Hematopoietic multipotent progenitor cell treated with erythropoietin and hydrocortisone succinate and interleukin-3 and kit ligand, for 17 days (in vitro differentiated cells): Measurements from ENCODE around the gene ACY1.

ENCODE experiments used
- DNase-seq: peaks from one replicate; pipeline ENCODE4 v3.0.0-alpha.2; 2015; ENCODE audit warnings: low spot score

Gene ACY1

DNA sequence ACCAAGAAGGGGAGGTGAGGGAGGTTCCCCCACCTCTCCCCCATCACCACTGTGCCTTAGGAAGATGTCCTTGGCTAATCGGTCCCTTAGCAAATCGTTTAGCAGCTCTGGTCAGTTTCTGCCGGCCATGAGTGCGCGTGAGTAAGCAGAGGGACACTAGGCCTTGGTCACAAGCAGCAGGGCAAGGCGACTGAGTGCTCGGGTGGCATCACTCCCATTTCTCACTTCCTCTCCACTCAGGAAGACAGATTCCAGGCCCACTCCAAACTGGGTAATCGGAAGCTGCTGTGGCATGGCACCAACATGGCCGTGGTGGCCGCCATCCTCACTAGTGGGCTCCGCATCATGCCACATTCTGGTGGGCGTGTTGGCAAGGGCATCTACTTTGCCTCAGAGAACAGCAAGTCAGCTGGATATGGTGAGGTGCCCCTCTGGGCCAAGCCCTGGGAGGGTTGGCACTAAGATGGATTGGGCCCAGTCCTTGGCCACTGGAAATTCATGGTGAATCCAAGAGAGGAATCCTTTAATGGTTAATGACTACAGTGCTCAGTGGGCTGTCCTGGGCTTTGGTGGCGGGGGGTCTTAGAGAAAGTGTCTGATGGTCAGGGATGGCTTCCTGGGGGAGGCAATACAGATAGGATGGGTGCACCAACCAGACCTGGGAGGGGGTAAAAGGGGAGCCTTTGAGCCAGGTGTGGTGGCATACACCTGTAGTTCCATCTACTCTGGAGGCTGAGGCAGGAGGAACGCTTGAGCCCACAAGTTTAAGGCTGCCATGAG, 37.2 kb upstream of the ACY1 start:
- no peak for DNase-seq

DNA sequence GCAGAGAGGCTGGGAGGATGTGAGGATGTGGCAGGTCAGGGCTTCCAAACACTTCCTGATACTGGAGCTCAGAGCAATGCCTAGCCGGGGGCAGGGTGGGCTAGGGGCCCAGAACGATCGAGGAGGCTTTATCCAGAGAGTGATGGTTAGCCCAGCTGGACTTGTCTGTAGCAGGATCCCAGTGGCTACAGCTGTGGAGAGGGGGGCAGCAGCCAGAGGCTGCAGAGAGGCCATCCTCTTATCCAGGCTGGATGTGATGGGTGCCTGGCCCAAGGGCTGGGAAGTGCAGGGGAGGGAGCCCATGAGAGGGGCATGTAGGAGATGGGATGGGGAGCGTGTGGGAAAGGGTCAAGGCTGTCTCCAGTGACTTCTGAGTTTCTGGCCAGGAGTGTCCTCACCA, 36.5 kb upstream of the ACY1 start:
- DNase-seq = no peak

DNA sequence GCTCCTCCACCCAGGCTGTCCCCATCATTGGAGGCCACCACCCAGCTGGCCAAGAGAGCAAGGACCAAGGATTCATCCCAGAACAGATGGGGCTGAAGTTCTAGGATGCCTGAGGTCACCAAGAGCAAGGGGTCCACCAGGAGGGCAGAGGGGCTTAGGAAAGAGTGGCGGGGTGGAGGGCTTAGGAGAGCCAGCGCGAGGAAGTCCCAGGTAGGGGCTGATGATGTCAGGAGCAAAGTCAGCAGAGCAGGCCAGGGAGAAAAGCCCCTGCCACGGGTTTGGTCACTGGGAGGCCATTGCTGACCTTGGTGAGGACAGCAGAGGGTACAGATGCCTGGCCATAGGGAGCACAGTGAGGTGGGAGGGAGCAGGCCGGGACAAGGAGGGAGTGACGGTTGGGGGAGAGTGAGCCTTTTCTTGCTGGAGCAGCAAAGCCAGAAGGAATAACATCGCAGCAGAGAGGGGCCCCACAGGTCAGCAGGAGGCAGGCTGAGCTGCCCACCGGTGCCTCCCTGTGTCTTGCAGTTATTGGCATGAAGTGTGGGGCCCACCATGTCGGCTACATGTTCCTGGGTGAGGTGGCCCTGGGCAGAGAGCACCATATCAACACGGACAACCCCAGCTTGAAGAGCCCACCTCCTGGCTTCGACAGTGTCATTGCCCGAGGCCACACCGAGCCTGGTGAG, 36.0 kb upstream of the ACY1 start:
- no peak for DNase-seq

DNA sequence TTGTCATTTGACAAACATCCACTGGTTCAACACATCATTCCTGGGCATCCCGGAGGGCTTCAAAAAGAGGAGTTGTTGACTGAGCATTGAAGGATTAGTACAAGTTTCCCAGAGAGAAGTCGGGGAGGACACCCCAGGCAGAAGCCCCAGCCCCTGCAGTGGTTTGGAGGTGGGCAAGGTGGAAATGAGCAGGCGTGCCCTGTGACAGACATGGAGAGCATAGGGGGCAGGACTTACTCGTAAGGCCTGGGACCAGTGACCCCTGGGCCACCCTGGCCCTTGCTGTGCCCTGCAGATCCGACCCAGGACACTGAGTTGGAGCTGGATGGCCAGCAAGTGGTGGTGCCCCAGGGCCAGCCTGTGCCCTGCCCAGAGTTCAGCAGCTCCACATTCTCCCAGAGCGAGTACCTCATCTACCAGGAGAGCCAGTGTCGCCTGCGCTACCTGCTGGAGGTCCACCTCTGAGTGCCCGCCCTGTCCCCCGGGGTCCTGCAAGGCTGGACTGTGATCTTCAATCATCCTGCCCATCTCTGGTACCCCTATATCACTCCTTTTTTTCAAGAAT, 35.2 kb upstream of the ACY1 start:
- DNase-seq = no peak

DNA sequence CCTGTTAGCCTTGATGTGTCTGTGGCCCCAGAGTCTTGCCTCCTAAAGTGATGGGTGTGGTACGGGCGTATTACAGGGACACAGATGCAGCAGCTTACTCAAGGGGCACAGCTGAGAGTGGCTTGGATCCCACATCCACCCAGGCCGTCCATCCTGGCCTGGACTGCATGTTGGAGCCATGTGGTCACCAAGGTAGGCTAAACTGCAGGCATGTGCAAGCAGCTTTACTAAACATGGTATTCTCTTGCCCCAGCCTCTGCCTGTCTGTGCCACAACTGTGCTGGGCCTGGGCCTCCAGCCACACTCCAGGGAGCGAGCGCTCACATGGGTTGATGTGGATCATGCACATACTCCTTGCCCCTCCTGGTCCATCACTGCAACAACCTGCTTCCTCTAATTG, 34.2 kb upstream of the ACY1 start:
- DNase-seq = no peak

DNA sequence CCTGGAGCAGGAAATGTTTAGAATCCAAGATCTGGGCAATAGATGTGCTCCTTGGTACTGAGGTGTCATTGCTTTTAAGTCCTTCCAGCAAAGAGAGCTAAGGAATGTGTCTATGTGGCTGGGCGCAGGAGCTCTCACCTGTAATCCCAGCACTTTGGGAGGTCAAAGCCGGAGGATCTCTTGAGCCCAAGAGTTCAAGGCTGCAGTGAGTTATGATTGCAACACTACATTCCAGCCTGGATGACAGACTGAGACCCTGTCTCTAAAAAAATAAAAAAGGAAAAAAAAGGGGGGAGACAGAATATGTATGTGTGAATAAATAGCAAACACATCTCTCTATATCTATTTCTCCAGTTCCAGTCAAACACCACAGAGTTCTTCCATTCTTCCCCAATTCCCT, 32.4 kb upstream of the ACY1 start:
- no peak for DNase-seq

DNA sequence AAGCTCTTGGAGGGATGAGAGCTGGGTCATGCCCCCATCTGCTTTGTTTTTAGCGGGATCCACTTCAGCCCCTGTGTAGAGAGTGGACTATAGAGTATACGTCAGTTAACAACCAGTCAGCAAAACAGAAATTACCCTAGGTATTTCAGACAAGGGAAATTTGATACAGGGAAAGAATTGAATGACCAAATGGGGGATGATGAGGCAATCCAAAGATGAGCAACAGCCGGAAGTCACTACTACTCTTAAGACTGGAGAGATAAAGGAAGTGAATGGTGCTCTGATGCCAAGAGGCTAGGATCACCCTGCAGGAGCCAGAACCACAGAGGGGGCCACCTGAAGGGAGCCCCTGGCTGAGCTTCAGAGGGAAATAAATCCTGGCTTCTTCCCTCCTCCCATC, 29.9 kb upstream of the ACY1 start:
- no peak for DNase-seq

DNA sequence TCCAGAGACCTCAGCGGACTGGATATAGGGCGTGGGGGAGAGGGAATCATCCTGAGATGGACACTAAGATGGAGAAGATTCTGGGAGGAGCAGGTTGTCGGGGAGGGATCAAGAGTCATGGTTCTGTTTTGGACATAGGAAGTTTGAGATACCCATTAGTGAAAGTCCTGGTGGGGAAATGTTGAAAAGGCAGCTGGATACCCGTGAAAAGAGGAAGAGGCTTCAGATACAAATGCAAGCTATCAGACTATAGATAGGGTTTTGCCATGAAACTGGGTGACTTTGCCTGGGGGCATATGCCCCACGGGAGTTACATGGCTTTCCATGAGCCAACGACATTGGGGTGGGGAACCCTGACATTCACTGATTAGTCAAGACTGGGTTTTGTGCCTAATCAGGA, 29.2 kb upstream of the ACY1 start:
- DNase-seq = no peak

DNA sequence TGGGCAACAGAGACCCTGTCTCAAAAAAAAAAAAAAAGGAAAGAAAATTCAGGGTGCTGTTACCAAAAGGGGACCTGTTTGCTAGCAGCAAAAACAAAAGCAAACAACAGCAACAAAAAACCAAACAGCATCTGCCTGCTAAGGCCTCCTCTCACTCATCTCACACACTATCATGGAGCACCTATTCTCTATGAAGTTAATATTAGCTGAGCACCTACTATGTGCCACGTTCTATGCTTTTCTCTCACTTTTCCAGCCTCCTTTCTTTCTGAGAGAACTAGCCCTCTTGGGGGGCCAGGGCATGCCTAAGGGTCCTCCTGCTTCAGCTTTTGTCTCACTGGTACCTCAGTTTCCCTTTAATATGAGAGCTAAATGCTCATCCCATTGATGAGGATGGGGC, 28.6 kb upstream of the ACY1 start:
- DNase-seq = no peak

DNA sequence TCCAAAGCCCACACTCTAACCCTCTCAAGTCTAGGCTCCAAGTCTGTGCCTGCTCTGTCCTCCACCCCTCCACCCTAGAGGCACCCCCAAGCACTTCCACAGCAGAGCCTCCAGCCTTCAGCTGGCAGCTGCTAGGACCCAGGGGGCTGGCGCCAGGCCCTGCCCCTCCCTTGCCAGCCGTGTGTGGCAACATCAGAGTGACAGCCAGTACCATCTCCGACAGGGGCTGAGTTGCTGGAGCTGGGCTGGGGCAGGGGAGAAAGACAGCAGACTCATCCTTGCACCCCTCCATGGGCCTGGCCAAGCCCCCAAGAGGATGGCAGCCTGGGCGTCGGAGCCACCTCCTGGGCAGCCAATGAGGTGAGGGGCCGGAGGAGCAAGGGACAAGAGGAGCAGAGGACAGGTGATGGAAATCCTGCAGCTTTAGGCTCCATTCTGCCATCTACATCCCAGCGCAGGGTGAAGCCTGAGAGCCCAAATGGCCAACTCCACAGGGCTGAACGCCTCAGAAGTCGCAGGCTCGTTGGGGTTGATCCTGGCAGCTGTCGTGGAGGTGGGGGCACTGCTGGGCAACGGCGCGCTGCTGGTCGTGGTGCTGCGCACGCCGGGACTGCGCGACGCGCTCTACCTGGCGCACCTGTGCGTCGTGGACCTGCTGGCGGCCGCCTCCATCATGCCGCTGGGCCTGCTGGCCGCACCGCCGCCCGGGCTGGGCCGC, 28.0 kb upstream of the ACY1 start, which contains the start of gene GPR62:
Gene GPR62, plus strand, starts transcription at position 207 of the 718 bp plus-strand sequence. Its CDS starts 272 bp downstream, at position 479.
- no peak for DNase-seq

DNA sequence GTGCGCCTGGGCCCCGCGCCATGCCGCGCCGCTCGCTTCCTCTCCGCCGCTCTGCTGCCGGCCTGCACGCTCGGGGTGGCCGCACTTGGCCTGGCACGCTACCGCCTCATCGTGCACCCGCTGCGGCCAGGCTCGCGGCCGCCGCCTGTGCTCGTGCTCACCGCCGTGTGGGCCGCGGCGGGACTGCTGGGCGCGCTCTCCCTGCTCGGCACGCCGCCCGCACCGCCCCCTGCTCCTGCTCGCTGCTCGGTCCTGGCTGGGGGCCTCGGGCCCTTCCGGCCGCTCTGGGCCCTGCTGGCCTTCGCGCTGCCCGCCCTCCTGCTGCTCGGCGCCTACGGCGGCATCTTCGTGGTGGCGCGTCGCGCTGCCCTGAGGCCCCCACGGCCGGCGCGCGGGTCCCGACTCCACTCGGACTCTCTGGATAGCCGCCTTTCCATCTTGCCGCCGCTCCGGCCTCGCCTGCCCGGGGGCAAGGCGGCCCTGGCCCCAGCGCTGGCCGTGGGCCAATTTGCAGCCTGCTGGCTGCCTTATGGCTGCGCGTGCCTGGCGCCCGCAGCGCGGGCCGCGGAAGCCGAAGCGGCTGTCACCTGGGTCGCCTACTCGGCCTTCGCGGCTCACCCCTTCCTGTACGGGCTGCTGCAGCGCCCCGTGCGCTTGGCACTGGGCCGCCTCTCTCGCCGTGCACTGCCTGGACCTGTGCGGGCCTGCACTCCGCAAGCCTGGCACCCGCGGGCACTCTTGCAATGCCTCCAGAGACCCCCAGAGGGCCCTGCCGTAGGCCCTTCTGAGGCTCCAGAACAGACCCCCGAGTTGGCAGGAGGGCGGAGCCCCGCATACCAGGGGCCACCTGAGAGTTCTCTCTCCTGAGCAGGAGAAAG, 27.2 kb upstream of the ACY1 start:
- no peak for DNase-seq

DNA sequence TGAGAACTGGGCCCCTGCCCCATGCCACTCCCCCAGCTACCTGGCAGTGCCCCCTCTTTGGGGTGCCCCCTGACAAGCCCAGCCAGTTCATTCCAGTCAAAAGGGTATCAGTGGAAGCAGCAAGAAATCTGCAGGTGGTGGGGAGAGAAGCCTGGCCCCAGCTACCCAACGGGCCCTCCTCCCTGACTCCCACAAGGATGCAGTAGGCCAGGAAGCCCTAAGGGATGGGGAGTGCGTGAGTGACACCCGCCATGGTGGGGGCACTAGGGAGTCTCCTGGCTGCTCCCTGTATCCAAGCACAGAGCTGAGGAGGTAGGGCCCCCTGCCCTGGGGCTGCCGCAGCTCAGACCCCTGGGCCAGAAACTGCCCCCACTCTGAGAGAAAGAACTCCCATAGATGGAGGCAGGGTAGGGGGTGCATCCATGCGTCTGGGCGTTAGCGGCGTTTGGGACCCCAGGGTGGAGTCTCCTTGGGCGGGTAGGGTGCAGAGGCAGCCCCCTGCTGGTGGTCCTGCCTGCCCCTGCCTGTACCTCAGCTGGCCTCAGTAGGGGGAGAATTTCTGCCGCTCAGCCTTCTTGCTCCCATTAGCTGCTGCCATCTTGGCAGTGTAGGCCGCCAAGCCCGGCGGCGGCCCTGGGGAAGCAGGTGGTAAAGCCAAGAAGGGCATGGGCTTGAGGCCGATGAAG, 25.7 kb upstream of the ACY1 start:
- DNase-seq = no peak

DNA sequence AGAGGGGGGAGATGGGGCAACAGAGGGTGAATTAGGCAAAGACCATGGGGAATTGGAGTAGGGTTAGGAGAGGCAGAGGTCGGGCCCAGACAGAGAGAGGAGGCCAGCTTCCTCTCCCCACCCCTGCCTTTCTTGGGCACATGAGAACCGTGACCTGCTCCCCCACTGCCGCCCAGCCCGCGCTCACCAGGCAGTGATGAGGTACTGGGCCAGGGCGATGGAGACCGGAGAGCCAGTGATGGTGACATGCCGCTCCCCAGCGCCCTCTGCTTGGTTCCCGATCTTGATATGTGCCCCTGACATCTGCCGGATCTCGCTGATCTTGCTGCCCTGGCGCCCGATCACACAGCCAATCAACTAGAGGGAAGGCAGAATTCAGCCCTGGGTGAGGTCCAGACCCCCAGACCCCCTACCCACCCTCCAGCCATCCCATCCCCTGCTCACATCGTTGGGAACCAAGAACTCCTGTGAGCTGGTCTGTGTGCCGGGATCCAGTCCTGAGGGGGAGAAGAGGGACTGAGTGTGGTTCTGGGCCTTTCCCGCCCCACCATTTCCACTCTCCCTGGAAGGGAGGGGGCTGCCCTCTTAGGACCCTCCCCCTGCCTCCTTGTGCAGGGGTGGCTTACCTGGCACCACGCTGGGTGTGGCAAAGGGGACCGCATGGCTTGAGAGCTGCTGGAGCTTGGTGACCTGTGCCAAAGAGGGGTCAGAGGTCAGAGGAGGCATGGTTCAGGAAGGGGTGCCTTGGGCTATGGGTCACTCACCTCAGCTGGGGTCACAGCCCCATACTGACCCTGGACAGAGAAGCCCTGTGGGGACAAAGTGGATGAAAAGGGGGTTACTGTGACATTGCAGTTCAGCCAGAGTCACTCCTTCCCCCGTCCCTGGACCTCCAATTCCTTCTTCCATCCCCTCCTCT, 24.5 kb upstream of the ACY1 start:
- DNase-seq = no peak

DNA sequence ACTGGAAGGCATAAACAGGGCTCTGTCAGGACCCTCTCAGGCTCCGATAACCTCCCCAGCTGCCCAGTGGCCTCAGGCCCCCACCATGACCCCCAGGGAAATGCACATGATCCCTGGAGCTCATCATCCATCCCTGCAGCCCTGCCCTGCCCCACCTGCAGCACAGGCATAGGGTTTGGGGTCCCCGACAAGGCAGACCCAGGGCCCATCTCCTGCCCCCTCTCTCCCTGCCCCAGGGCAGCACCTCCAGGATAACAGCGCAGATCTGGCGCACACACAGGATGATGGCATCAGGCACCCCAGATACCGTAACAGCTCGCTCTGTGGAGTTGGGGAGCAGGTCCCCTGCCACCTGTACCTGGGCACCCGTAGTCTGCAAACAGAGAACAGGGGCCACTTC, 23.7 kb upstream of the ACY1 start:
- DNase-seq = no peak

DNA sequence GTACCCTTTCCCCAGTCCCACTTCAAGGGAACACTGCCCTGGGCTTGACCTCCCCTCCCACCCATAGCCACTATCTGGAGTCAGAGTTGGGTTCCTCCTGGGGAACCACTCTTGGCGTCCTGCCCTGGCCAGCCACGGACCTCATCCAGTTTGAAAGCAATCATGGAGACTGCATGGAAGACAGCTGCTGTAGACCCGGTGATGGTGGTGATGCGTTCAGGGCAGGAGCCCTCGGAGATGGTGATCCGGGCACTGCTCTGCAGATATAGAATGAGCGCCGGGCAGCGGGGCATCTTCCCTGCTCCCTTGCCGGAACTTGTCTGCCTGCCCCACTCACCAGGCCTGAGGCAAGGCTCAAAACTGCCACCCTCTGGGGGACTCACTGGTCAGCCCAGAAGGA, 22.9 kb upstream of the ACY1 start:
- no peak for DNase-seq

DNA sequence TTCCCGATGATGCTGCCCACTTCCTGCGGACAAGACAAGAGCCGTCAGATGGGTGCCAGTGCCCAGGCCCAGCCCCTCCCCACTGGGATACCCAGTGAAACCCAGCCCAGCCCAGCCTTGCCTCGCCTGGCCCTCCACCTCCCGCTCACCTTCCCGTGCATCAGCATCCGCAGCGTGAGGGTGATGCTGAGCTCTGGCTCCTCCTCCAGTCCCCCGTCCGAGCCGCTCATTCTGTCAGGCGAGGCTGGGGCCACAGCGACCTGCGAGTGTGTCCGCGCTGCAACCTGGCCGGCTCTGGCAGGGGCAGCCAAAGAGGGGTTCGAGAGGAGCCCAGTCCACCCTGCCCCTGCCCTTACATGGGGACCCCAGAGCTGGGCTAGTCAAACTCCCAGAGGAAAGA, 22.3 kb upstream of the ACY1 start:
- no peak for DNase-seq

DNA sequence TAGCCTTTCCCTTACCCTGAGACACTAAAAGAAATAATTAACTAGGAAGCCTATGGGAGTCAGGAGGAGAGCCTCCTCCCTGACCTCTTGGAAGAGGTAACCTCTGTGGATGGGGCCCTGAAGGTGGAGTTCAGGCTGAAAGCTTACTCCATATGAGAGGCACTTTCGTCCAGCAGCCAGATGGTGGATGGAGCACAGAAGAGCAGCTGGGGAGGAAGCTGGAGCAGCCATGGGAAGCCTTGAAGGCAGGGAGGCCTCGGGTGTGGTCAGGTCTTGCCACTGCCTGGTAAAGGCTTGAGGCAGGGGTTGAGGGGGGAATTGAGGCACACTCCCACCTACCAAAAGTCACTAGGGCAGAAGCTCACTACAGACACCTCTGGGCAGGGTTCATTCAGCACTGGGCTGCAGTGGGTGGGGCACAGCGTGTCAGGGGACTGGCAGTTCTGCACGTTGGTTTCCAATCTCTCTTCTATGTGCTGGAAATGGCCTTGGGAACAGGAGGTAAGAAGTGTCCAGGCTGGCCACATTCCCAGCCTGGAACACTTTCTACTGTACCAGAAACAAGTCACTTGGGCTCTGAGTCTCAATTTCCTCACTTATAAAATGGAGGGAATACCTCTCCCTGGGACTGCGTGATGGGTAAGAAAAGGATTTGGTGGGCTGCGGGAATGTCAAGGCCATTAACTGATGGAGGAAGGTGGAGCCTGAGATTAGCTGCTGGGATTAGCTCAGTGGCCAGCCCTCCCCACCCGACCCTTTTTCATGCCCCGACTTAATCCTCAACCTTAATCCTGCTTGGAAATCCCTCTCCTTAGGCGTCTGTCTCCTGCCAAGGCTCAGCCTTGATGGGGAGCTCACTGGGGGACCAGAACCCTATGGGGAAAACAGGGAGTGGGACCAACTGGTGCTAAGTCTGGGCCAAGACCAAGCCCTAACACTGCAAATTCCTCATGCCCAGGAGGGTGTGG, 21.4 kb upstream of the ACY1 start:
- DNase-seq = no peak

DNA sequence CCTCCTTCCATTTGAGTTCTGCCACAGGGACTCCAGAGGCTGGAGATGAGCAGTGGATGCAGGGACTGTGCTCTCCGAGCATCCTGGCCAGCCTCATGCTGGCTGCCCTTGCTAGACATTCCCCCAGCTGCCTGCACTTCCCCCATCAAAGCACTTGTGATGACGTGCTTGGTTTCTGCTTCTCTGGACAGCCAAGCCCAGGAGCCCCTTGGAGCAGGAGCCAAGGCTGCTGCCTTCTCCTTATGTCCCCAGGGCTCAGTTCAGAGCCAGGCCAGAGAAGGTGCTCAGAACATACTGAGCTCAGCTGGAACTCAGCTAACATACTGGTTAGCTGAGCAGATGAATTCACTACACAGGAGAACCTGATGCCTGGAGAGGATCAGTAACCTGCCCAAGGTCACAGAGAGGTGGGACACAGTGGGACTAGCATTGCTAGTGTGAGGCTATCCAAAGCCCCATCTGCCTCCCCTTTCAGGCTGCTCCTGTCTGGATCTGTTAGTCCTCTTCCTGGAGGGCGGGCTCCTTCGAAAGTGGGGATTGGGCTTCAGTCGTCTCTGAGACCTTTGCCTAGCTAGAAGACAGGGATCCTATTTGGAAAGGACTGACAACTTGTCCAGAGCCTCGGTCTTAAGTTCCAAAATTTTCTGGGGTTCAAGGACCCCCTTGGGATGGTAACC, 20.3 kb upstream of the ACY1 start:
- DNase-seq = no peak
